ENCODE results near the gene RAB3GAP1.
A peak's percentile ranks its signal among the peaks of the same experiment; 100 is the strongest.

RAB3GAP1 gene

DNA sequence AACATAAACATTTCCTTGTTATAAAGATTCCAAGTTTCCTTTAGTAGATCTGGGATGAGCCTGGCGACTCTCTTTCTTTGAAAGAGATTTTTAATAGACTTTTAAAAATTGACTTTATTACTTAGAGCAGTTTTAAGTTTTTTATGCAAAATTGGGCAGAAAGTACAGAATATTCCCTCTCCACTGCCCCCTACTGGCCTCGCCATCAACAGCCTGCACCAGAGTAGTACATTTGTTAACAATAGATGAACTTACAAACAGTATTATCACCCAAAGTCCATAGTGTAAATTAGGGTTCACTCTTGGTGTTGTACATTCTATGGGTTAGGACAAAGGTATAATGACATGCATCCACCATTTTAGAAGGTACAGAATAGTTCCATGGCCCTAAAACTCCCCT, 8.7 kb upstream of the RAB3GAP1 start:
- no peak for TF ChIP-seq ZFX (IDR thresholded peaks at IDR 0.05)
- TF ChIP-seq, protein P1, sequence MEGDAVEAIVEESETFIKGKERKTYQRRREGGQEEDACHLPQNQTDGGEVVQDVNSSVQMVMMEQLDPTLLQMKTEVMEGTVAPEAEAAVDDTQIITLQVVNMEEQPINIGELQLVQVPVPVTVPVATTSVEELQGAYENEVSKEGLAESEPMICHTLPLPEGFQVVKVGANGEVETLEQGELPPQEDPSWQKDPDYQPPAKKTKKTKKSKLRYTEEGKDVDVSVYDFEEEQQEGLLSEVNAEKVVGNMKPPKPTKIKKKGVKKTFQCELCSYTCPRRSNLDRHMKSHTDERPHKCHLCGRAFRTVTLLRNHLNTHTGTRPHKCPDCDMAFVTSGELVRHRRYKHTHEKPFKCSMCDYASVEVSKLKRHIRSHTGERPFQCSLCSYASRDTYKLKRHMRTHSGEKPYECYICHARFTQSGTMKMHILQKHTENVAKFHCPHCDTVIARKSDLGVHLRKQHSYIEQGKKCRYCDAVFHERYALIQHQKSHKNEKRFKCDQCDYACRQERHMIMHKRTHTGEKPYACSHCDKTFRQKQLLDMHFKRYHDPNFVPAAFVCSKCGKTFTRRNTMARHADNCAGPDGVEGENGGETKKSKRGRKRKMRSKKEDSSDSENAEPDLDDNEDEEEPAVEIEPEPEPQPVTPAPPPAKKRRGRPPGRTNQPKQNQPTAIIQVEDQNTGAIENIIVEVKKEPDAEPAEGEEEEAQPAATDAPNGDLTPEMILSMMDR (conservative IDR thresholded peaks at IDR 0.05), result peak; percentile 74
- no peak overlapping the region for H3K27ac ChIP-seq

DNA sequence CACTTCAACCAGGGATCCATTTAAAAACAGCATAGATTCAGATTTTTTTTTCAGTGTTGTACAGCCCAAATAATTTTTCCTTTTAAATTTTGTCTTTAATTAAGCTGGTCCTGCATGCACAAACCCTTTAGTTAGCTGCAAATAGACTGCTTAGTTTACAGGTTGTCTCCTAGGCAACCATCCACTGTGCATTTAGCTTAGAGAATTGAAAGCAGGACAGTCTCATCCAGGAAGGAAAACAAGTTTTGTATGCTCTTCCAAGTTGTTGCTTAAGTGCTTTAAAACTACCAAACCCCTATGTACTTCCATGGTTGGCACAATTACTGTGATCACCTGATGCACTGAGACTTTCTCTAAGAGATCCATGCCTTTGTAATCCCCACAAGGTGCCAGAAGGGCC, 4.8 kb upstream of the RAB3GAP1 start, which contains the start of gene MAP3K19:
MAP3K19 (minus strand) TSS at position 148 of the 400 bp plus-strand sequence. CDS start 22,800 bp downstream, outside the sequence.
- TF ChIP-seq, protein P1 (conservative IDR thresholded peaks at IDR 0.05), result no peak
- TF ChIP-seq ZFX (IDR thresholded peaks at IDR 0.05), result no peak
- H3K27ac ChIP-seq, result no peak within 1 kb of the TSS

DNA sequence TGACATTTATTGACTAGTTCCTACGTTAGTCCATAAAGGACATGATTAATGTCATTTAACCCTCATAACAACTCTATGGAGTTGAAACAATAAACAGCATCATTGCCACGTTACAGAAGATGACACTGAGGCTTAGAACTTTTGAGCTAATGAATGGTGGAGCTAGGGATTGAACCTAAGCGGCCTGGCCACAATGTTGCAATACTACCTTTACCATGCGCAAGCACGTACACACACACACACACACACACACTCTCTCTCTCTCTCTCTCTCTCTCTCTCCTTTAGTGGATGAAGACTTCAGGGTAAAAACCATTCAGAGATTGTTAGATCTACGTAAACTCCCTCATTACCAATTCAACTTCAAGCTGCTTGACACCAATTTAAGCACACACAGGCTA, 4.0 kb upstream of the RAB3GAP1 start:
- H3K27ac ChIP-seq, result no peak overlapping the region
- TF ChIP-seq, protein P1 (conservative IDR thresholded peaks at IDR 0.05), result no peak
- no peak for TF ChIP-seq ZFX (IDR thresholded peaks at IDR 0.05)

DNA sequence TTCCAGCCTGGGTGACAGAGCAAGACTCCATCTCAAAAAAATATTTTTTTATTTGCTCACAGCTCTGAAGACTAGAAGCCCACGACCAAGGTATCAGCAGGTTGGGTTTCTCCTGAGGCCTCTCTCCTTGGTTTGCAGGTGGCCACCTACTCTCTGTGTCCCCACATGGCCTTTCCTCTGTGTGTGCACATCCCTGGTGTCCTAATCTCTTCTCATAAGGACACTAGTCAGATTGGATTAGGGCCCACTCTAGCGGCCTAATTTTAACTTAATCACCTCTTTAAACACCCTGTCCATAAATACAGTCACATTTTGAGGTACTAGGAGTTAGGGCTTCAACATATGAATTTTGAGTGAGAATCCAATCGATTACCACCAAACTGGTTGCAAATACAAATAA, 2.0 kb upstream of the RAB3GAP1 start:
- no peak for TF ChIP-seq ZFX (IDR thresholded peaks at IDR 0.05)
- TF ChIP-seq, protein P1 (conservative IDR thresholded peaks at IDR 0.05), result no peak
- H3K27ac ChIP-seq, result no peak overlapping the region

DNA sequence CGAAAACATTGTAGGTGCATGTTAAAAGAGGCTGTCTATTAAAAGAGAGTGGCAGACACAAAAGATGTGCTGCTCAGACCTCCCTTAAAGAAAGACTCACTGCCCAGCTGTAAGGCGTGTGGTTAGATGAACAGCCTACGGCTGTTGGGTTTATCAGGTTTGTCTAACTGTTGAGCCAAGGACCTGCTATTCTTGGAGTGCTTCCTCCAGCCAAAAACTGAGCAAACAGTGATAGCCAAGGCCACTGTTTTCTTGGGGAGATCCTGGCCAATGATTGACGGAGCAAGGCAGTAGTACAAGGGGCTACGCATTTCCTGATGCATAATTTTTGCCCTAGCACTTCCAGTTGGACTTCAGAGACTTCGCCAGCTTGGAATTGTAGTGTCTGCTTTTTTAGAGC, 1.4 kb upstream of the RAB3GAP1 start:
- H3K27ac ChIP-seq, result no peak overlapping the region
- TF ChIP-seq ZFX (IDR thresholded peaks at IDR 0.05), result no peak
- TF ChIP-seq, protein P1 (conservative IDR thresholded peaks at IDR 0.05), result no peak

DNA sequence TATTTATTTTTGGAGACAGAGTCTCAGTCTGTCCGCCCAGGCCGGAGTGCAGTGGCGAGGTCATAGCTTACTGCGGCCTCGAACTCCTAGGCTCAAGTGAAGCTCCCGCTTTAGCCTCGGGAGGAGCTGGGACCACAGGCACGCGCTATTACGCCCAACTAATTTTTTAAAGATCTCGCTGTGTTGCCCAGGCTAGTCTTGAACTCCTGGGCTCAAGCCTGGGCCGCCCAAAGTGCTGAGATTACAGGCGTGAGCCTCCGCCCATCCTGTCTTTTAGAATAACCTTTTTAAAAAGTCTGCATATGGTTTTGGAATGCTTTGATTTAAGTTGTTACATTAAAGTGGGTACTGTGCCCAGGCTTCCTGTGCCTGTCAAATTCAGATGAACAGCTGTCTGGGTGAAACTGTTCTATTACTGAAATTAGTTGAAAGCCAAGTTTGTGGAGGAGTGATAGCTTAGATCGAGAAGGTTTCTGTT, 944 bp downstream of the RAB3GAP1 start:
- TF ChIP-seq ZFX (IDR thresholded peaks at IDR 0.05), result no peak
- TF ChIP-seq, protein P1 (conservative IDR thresholded peaks at IDR 0.05), result no peak
- H3K27ac ChIP-seq, result peak overlapping the region; percentile 88

DNA sequence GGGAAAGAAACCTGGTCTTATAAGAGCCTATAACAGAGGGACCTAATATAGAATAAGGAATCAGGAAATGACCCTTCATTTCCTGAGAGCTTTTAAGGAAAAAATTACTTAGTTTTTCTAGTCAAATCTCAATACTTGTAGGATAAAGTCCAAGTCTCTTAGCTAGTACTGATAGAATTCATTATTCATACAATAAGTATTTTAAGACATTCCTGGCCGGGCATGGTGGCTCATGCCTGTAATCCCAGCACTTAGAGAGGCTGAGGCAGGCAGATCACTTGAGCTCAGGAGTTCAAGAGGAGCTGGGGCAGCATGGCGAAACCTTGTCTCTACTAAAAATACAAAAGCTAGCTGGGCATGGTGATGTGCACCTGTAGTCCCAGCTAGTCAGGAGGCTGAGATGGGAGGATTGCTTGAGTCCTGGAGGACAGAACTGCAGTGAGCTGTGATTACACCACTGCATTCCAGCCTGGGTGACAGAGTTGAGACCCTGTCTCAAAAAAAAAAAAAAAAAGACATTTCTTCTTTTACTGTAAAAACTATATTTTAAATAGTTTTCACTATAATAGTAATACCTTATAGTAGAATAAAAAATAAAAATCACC, 3.2 kb downstream of the RAB3GAP1 start:
- H3K27ac ChIP-seq, result no peak overlapping the region
- TF ChIP-seq ZFX (IDR thresholded peaks at IDR 0.05), result no peak
- TF ChIP-seq, protein P1 (conservative IDR thresholded peaks at IDR 0.05), result no peak
